ENCODE measurements around the gene MESD. TPM values are rescaled to one million over a fixed set of nuclear protein-coding genes. Genes with fewer than 3 reads are reported as not detected.

MESD gene
- total RNA-seq, 4 donors from 2014 or later: 14.1 to 38.2 (median 24.7) TPM

DNA sequence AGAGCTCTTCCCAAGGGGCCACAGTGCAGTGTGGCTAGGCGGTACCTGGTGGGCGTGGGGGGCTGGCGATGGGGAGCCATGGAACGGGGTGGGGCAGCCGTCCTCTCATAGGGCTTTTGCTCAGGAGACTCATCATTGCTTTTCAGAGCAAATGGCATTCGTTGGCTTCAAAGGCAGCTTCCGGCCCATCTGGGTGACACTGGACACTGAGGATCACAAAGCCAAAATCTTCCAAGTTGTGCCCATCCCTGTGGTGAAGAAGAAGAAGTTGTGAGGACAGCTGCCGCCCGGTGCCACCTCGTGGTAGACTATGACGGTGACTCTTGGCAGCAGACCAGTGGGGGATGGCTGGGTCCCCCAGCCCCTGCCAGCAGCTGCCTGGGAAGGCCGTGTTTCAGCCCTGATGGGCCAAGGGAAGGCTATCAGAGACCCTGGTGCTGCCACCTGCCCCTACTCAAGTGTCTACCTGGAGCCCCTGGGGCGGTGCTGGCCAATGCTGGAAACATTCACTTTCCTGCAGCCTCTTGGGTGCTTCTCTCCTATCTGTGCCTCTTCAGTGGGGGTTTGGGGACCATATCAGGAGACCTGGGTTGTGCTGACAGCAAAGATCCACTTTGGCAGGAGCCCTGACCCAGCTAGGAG, 40.8 kb downstream of the MESD start:
- peaks cover 4% of the 10 kb centered on the region for H3K4me1 ChIP-seq
- peak in 1 of 2 donors; percentile 50 for DNase-seq (ENCODE audit: low spot score in 2 of 2)
- 96% methylated on average over 12 of the region's 13 CpGs for WGBS
- no peaks in the 10 kb centered on the region for H3K27me3 ChIP-seq
- no peak overlapping the region for H3K27ac ChIP-seq
- TF ChIP-seq, protein P1, sequence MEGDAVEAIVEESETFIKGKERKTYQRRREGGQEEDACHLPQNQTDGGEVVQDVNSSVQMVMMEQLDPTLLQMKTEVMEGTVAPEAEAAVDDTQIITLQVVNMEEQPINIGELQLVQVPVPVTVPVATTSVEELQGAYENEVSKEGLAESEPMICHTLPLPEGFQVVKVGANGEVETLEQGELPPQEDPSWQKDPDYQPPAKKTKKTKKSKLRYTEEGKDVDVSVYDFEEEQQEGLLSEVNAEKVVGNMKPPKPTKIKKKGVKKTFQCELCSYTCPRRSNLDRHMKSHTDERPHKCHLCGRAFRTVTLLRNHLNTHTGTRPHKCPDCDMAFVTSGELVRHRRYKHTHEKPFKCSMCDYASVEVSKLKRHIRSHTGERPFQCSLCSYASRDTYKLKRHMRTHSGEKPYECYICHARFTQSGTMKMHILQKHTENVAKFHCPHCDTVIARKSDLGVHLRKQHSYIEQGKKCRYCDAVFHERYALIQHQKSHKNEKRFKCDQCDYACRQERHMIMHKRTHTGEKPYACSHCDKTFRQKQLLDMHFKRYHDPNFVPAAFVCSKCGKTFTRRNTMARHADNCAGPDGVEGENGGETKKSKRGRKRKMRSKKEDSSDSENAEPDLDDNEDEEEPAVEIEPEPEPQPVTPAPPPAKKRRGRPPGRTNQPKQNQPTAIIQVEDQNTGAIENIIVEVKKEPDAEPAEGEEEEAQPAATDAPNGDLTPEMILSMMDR (IDR thresholded peaks at IDR 0.05): no peak
- no peak for TF ChIP-seq POLR2AphosphoS5 (IDR thresholded peaks at IDR 0.05)
- TF ChIP-seq POLR2A (IDR thresholded peaks at IDR 0.05): no peak
- TF ChIP-seq EP300 (IDR thresholded peaks at IDR 0.05): no peak
- H3K4me3 ChIP-seq: no peak overlapping the region
- H3K36me3 ChIP-seq: peaks cover 70% of the 10 kb centered on the region
- H3K9me3 ChIP-seq: no peaks in the 10 kb centered on the region

DNA sequence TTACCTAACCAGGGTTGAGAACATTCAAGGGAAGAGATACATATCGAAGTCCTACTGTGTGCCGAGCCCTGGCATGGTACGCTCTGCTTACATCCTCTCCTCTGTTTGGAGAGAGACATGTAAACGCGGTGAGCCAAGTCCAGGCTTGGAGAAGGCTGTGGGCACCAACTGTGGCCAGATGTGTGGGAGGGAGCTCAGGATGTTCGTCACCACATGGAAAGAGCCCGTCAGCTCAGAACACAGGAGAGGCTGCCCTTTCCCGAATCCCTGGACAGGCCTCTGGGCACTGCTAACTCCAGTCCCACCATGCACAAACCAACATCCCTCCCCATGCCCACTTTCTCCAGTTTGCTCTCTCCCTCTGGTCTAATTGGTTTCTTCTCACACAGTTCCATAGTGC, 43.0 kb downstream of the MESD start:
- WGBS: 90% methylated on average over 8 of the region's 8 CpGs
- H3K27ac ChIP-seq: no peak overlapping the region
- no peak overlapping the region for H3K4me3 ChIP-seq
- peak in 1 of 2 donors; percentile 34 for DNase-seq (ENCODE audit: low spot score in 2 of 2)
- peaks cover 66% of the 10 kb centered on the region for H3K36me3 ChIP-seq
- H3K9me3 ChIP-seq: no peaks in the 10 kb centered on the region
- H3K27me3 ChIP-seq: no peaks in the 10 kb centered on the region
- TF ChIP-seq, protein P1 (IDR thresholded peaks at IDR 0.05): no peak
- no peak for TF ChIP-seq POLR2A (IDR thresholded peaks at IDR 0.05)
- peaks cover 17% of the 10 kb centered on the region for H3K4me1 ChIP-seq

DNA sequence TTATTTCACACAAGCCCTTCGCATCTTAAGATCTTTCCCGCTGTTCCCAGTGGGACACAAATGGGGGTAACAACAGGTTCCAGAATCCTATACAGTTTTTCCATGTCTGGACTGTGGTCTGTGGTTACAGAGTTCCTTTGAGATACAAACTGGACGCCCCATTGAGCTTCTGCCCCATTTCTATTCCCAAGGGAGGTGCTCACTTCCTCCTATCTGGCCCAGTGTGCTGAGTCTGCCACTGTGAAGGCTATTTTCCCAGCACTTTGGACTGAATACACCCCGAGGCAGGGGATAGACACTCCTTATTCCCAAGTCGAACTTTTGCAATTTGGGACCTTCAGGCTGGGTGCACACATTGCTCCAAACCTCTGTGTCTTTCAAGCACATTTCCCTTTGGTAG, 44.0 kb downstream of the MESD start:
- TF ChIP-seq, protein P1 (IDR thresholded peaks at IDR 0.05): no peak
- TF ChIP-seq POLR2A (IDR thresholded peaks at IDR 0.05): no peak
- TF ChIP-seq EP300 (IDR thresholded peaks at IDR 0.05): no peak
- no peak for TF ChIP-seq POLR2AphosphoS5 (IDR thresholded peaks at IDR 0.05)
- Histone ChIP-seq H3K4me3 (no peak overlapping the region), H3K36me3 (peaks cover 68% of the 10 kb centered on the region), H3K4me1 (peaks cover 17% of the 10 kb centered on the region), H3K27ac (no peak overlapping the region), H3K27me3 (no peaks in the 10 kb centered on the region), H3K9me3 (no peaks in the 10 kb centered on the region)
- no peak for DNase-seq (ENCODE audit: low spot score in 2 of 2)
- WGBS: 91% methylated on average over 5 of the region's 5 CpGs

DNA sequence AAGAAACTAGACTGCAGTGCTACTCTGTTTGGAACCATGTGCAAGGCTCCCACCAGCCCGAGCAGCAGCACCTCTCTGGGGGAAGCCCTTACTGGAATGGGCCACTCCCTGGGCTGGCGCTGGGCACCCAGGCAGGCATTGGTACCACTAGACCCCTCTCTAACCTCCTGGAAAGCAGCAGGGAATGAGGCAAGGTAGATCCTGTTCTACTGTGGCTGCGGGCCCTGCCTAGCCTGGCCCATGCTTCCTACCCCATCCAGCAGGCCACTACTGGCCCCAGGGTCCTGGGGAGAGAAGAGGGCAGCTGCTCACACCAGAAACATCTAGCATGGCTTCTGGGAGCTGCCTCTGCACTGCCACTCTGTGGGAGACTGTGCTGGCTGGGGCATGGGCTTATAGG, 44.8 kb downstream of the MESD start:
- TF ChIP-seq POLR2A (IDR thresholded peaks at IDR 0.05) (no peak), POLR2AphosphoS5 (IDR thresholded peaks at IDR 0.05) (no peak), EP300 (IDR thresholded peaks at IDR 0.05) (no peak)
- TF ChIP-seq, protein P1 (IDR thresholded peaks at IDR 0.05): no peak
- Histone ChIP-seq H3K9me3 (no peaks in the 10 kb centered on the region), H3K36me3 (peaks cover 61% of the 10 kb centered on the region), H3K27ac (no peak overlapping the region), H3K4me1 (peaks cover 21% of the 10 kb centered on the region), H3K4me3 (no peak overlapping the region), H3K27me3 (no peaks in the 10 kb centered on the region)
- WGBS: 91% methylated on average over 2 of the region's 3 CpGs
- peak in 1 of 2 donors; percentile 18 for DNase-seq (ENCODE audit: low spot score in 2 of 2)

DNA sequence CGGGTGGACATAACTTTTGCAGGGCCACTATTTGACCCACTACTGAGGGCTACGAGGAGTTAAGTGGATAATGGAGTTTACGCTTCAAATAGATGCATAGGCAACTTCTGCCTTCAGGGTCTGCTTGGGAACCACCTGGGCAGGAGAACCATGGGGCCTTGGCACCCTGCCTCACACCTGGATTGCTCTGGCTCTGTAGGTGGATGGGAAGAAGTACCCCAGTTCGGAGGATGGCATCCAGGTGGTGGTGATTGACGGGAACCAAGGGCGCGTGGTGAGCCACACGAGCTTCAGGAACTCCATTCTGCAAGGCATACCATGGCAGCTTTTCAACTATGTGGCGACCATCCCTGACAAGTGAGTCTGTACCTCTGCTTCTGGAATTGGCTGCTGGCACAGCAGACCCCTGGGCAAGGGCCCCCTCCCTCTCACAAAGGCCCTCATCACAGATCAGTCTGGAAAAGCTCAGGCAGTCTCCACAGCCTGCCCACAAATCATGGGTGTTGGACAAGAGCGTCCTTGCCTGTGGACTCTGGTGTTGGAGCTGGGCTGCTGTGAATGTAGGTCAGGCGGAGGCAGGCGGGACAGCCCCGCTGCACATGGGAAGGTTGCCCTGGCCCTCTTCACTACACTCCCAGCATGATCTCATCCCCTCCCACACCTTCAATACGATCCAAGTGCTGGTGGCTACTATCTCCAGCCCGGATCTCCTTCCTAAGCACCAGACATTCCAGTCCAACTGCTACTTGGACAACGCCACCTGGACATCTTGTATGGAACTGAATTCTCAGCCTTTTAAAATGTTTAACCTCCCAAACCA, 46.7 kb downstream of the MESD start:
- peaks cover 42% of the 10 kb centered on the region for H3K36me3 ChIP-seq
- 54% methylated on average over 16 of the region's 16 CpGs for WGBS

More for the DNA sequence above, 46.7 kb downstream of the MESD start:
- no peak overlapping the region for H3K4me3 ChIP-seq
- no peaks in the 10 kb centered on the region for H3K27me3 ChIP-seq
- DNase-seq (ENCODE audit: low spot score in 2 of 2): peak in 1 of 2 donors; percentile 57
- H3K4me1 ChIP-seq: peaks cover 25% of the 10 kb centered on the region
- no peaks in the 10 kb centered on the region for H3K9me3 ChIP-seq
- H3K27ac ChIP-seq: no peak overlapping the region
- TF ChIP-seq, protein P1 (IDR thresholded peaks at IDR 0.05): no peak
- TF ChIP-seq POLR2AphosphoS5 (IDR thresholded peaks at IDR 0.05) (no peak), EP300 (IDR thresholded peaks at IDR 0.05) (no peak), POLR2A (IDR thresholded peaks at IDR 0.05) (no peak)
